Measurements from ENCODE around the gene ATF7.

GRCh38 chr12:53586745-53587144 is 39.4 kb downstream of the ATF7 start:
- TF ChIP-seq CTCF (conservative IDR thresholded peaks at IDR 0.05) (no peak), EZH2 (IDR thresholded peaks at IDR 0.05; ENCODE audit: low read depth) (no peak)

All from PC-9 (cell line).